ENCODE results near the gene LOXL1. TPM values are rescaled to one million over a fixed set of nuclear protein-coding genes. Genes with fewer than 3 reads are reported as not detected.
A peak's percentile ranks its signal among the peaks of the same experiment; 100 is the strongest.

LOXL1 gene
- total RNA-seq, 5 donors from 2014 or later (not counting 1 experiment from before 2014, with no cell fraction given): 1.4 to 4.8 (median 1.6) TPM

DNA sequence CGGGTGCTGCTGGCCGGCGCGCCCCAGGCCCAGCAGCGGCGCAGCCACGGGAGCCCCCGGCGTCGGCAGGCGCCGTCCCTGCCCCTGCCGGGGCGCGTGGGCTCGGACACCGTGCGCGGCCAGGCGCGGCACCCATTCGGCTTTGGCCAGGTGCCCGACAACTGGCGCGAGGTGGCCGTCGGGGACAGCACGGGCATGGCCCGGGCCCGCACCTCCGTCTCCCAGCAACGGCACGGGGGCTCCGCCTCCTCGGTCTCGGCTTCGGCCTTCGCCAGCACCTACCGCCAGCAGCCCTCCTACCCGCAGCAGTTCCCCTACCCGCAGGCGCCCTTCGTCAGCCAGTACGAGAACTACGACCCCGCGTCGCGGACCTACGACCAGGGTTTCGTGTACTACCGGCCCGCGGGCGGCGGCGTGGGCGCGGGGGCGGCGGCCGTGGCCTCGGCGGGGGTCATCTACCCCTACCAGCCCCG is 777 bp downstream of the LOXL1 start:
- peak overlapping the region; percentile 52 to 76 (median 59) for H3K4me3 Mint-ChIP-seq
- POLR2A ChIA-PET: no interaction called here
- ATAC-seq (replicated peaks in 1 of 4) (peak; percentile 15 to 29 (median 22)), DNase-seq (peak in 25 of 35 experiments; percentile 10 to 54 (median 25))
- CTCF ChIA-PET: interaction anchor here in 1 of 2 donors (0.6 to 1.5 kb wide), 6 partner anchors 8 to 124 kb away, joined by 3 to 15 read pairs (median 4); partner anchors contain the start of gene TBC1D21
- Histone ChIP-seq H3K27ac (ENCODE audit: low read length) (no peak overlapping the region), H3K4me1 (ENCODE audit: control insufficient read depth in 1 of 2, extremely low read depth in 1 of 2, insufficient read depth in 2 of 2, low read length in 2 of 2) (peaks cover 3 to 62% of the 10 kb centered on the region in 2 experiments), H3K4me3 (ENCODE audit: control insufficient read depth in 1 of 2, extremely low read depth in 1 of 2, low read length in 1 of 2) (peak overlapping the region; percentile 50 to 58), H3K36me3 (ENCODE audit: control insufficient read depth in 2 of 2, extremely low read depth in 1 of 2, insufficient read depth in 1 of 2, low read length in 1 of 2) (no peaks in the 10 kb centered on the region), H3K9me3 (no peaks in the 10 kb centered on the region), H3K27me3 (replicated peaks in 1 of 2; ENCODE audit: control insufficient read depth in 2 of 2, extremely low read depth in 1 of 2, insufficient read depth in 2 of 2, low read length in 1 of 2) (peaks cover 0 to 4% of the 10 kb centered on the region in 2 experiments)
- H3K36me3 Mint-ChIP-seq: no peaks in the 10 kb centered on the region
- H3K9me3 Mint-ChIP-seq: no peaks in the 10 kb centered on the region
- 7% methylated on average over 65 of the region's 65 CpGs for WGBS (ENCODE audit: insufficient coverage)
- no peaks in the 10 kb centered on the region for H3K27me3 Mint-ChIP-seq
- peaks cover 45 to 59% (median 49%) of the 10 kb centered on the region in 3 donors for H3K4me1 Mint-ChIP-seq
- H3K27ac Mint-ChIP-seq: no peak overlapping the region

DNA sequence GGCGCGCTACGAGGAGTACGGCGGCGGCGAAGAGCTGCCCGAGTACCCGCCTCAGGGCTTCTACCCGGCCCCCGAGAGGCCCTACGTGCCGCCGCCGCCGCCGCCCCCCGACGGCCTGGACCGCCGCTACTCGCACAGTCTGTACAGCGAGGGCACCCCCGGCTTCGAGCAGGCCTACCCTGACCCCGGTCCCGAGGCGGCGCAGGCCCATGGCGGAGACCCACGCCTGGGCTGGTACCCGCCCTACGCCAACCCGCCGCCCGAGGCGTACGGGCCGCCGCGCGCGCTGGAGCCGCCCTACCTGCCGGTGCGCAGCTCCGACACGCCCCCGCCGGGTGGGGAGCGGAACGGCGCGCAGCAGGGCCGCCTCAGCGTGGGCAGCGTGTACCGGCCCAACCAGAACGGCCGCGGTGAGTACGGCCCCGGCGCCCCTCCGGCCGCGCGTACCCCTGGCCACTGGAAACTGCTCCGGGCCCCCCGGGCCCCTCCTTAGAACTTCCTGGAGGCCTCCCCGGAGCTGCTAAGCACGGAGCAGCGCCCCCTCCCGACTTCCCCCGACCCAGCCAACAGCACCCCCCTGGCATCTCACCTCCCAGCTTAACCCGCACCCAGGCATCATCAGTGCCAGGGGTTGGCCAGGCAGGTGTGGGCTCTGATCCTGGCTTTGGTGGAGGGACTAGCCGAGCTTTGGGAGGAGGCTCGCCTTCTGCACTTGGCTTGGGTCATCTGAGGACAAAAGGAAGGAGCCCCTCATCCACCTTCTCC is 1.4 kb downstream of the LOXL1 start:
- DNase-seq: peak; percentile 58 to 85 (median 74)
- H3K4me1 Mint-ChIP-seq: peaks cover 45 to 57% (median 50%) of the 10 kb centered on the region in 3 donors
- H3K36me3 Mint-ChIP-seq: no peaks in the 10 kb centered on the region
- peak; percentile 90 to 92 (median 91) for ATAC-seq (replicated peaks in 1 of 4)
- POLR2A ChIA-PET: interaction anchor here in 1 of 2 donors (0.6 kb wide), 1 partner anchor 232 kb away, joined by 8 read pairs; no protein-coding TSS in a partner anchor
- CTCF ChIA-PET: interaction anchor here (0.6 to 1.5 kb wide), 14 partner anchors 8 to 1731 kb away, joined by 3 to 15 read pairs (median 4); partner anchors contain the start of gene TBC1D21 (in 1 of the 2)
- Histone ChIP-seq H3K4me3 (ENCODE audit: control insufficient read depth in 1 of 2, extremely low read depth in 1 of 2, low read length in 1 of 2) (peak overlapping the region; percentile 42 to 50), H3K36me3 (ENCODE audit: control insufficient read depth in 2 of 2, extremely low read depth in 1 of 2, insufficient read depth in 1 of 2, low read length in 1 of 2) (no peaks in the 10 kb centered on the region), H3K27ac (ENCODE audit: low read length) (peak overlapping the region; percentile 3), H3K4me1 (ENCODE audit: control insufficient read depth in 1 of 2, extremely low read depth in 1 of 2, insufficient read depth in 2 of 2, low read length in 2 of 2) (peaks cover 3 to 56% of the 10 kb centered on the region in 2 experiments), H3K9me3 (no peaks in the 10 kb centered on the region), H3K27me3 (replicated peaks in 1 of 2; ENCODE audit: control insufficient read depth in 2 of 2, extremely low read depth in 1 of 2, insufficient read depth in 2 of 2, low read length in 1 of 2) (peaks cover 0 to 4% of the 10 kb centered on the region in 2 experiments)
- H3K4me3 Mint-ChIP-seq: peak overlapping the region; percentile 65 to 76 (median 66)
- H3K27me3 Mint-ChIP-seq: no peaks in the 10 kb centered on the region
- H3K27ac Mint-ChIP-seq: peak overlapping the region; percentile 64 to 83
- WGBS (ENCODE audit: insufficient coverage): under 1% methylated on average over 70 of the region's 78 CpGs
- no peaks in the 10 kb centered on the region for H3K9me3 Mint-ChIP-seq

GRCh38 chr15:73928241-73928579 is 1.9 kb downstream of the LOXL1 start:
- H3K9me3 Mint-ChIP-seq: no peaks in the 10 kb centered on the region
- peaks cover 42 to 56% (median 49%) of the 10 kb centered on the region in 3 donors for H3K4me1 Mint-ChIP-seq
- H3K27me3 Mint-ChIP-seq: no peaks in the 10 kb centered on the region
- DNase-seq: no peak
- peak overlapping the region; percentile 64 to 83 for H3K27ac Mint-ChIP-seq
- Histone ChIP-seq H3K4me1 (ENCODE audit: control insufficient read depth in 1 of 2, extremely low read depth in 1 of 2, insufficient read depth in 2 of 2, low read length in 2 of 2) (peaks cover 3 to 52% of the 10 kb centered on the region in 2 experiments), H3K9me3 (no peaks in the 10 kb centered on the region), H3K36me3 (ENCODE audit: control insufficient read depth in 2 of 2, extremely low read depth in 1 of 2, insufficient read depth in 1 of 2, low read length in 1 of 2) (no peaks in the 10 kb centered on the region), H3K4me3 (ENCODE audit: control insufficient read depth in 1 of 2, extremely low read depth in 1 of 2, low read length in 1 of 2) (peak overlapping the region; percentile 42 to 50), H3K27ac (ENCODE audit: low read length) (peak overlapping the region; percentile 3), H3K27me3 (replicated peaks in 1 of 2; ENCODE audit: control insufficient read depth in 2 of 2, extremely low read depth in 1 of 2, insufficient read depth in 2 of 2, low read length in 1 of 2) (peaks cover 0 to 4% of the 10 kb centered on the region in 2 experiments)
- ChIA-PET POLR2A (interaction anchor here in 1 of 2 donors (0.6 kb wide), 1 partner anchor 233 kb away, joined by 8 read pairs; no protein-coding TSS in a partner anchor), CTCF (interaction anchor here (0.6 to 1.5 kb wide), 11 partner anchors 10 to 1731 kb away, joined by 3 to 15 read pairs (median 5); partner anchors contain the start of gene TBC1D21 (in 1 of the 2))
- WGBS (ENCODE audit: insufficient coverage): 100% methylated on average over 1 of the region's 3 CpGs
- no peaks in the 10 kb centered on the region for H3K36me3 Mint-ChIP-seq
- H3K4me3 Mint-ChIP-seq: peak overlapping the region; percentile 65 to 76 (median 66)
- ATAC-seq (replicated peaks in 1 of 4): peak in 1 of 4 experiments; percentile 0

GRCh38 chr15:73928971-73929627 is 2.8 kb downstream of the LOXL1 start:
- POLR2A ChIA-PET: no interaction called here
- H3K27me3 ChIP-seq (replicated peaks in 1 of 2; ENCODE audit: control insufficient read depth in 2 of 2, extremely low read depth in 1 of 2, insufficient read depth in 2 of 2, low read length in 1 of 2): peaks cover 0 to 7% of the 10 kb centered on the region in 2 experiments
- H3K4me1 ChIP-seq (ENCODE audit: control insufficient read depth in 1 of 2, extremely low read depth in 1 of 2, insufficient read depth in 2 of 2, low read length in 2 of 2): peaks cover 3 to 47% of the 10 kb centered on the region in 2 experiments
- H3K36me3 ChIP-seq (ENCODE audit: control insufficient read depth in 2 of 2, extremely low read depth in 1 of 2, insufficient read depth in 1 of 2, low read length in 1 of 2): no peaks in the 10 kb centered on the region
- H3K36me3 Mint-ChIP-seq: no peaks in the 10 kb centered on the region
- no peaks in the 10 kb centered on the region for H3K9me3 Mint-ChIP-seq
- ATAC-seq (replicated peaks in 1 of 4): no peak
- CTCF ChIA-PET: interaction anchor here (0.6 to 1.2 kb wide), 2 partner anchors 25 to 1579 kb away, joined by 3 read pairs; no protein-coding TSS in a partner anchor
- no peak overlapping the region for H3K27ac ChIP-seq (ENCODE audit: low read length)
- no peaks in the 10 kb centered on the region for H3K9me3 ChIP-seq
- WGBS (ENCODE audit: insufficient coverage): no CpG with 5 or more reads among the region's 5 CpGs
- DNase-seq: no peak
- H3K4me3 ChIP-seq (ENCODE audit: control insufficient read depth in 1 of 2, extremely low read depth in 1 of 2, low read length in 1 of 2): no peak overlapping the region
- H3K27ac Mint-ChIP-seq: peak overlapping the region in 1 of 2 donors; percentile 55
- H3K4me1 Mint-ChIP-seq: peaks cover 33 to 50% (median 40%) of the 10 kb centered on the region in 3 donors
- H3K4me3 Mint-ChIP-seq: peak overlapping the region; percentile 17 to 60 (median 52)
- no peaks in the 10 kb centered on the region for H3K27me3 Mint-ChIP-seq

DNA sequence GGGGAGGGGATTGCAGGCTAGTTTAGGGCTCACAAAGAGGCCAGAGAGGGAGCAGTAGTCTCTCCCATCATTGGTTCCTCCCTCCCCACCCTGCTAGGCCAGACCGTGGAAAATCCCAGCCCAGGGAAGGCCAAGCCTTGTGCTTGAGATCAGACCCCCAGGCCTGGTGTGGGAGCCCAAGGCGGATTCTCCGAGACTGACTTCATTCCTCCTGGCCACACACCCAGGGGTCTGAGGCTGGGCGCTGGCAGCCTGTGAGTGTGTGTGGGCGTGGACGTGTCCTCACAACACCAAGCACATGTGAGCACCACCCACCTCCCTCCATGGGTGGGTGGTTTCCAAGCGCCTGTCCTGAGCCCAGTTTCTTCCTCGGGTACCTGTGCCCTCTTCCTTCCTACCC is 4.1 kb downstream of the LOXL1 start:
- no peaks in the 10 kb centered on the region for H3K27me3 Mint-ChIP-seq
- WGBS (ENCODE audit: insufficient coverage): 29% methylated on average over 1 of the region's 8 CpGs
- H3K9me3 Mint-ChIP-seq: no peaks in the 10 kb centered on the region
- H3K36me3 Mint-ChIP-seq: no peaks in the 10 kb centered on the region
- H3K27ac ChIP-seq (ENCODE audit: low read length): no peak overlapping the region
- no peak for DNase-seq
- ChIA-PET CTCF (no interaction called here), POLR2A (no interaction called here)
- peaks cover 0 to 7% of the 10 kb centered on the region in 2 experiments for H3K27me3 ChIP-seq (replicated peaks in 1 of 2; ENCODE audit: control insufficient read depth in 2 of 2, extremely low read depth in 1 of 2, insufficient read depth in 2 of 2, low read length in 1 of 2)
- no peak overlapping the region for H3K4me3 Mint-ChIP-seq
- H3K27ac Mint-ChIP-seq: no peak overlapping the region
- peaks cover 28 to 49% (median 31%) of the 10 kb centered on the region in 3 donors for H3K4me1 Mint-ChIP-seq
- ATAC-seq (replicated peaks in 1 of 4): no peak
- no peak overlapping the region for H3K4me3 ChIP-seq (ENCODE audit: control insufficient read depth in 1 of 2, extremely low read depth in 1 of 2, low read length in 1 of 2)
- H3K4me1 ChIP-seq (ENCODE audit: control insufficient read depth in 1 of 2, extremely low read depth in 1 of 2, insufficient read depth in 2 of 2, low read length in 2 of 2): peaks cover 3 to 37% of the 10 kb centered on the region in 2 experiments
- H3K36me3 ChIP-seq (ENCODE audit: control insufficient read depth in 2 of 2, extremely low read depth in 1 of 2, insufficient read depth in 1 of 2, low read length in 1 of 2): no peaks in the 10 kb centered on the region
- no peaks in the 10 kb centered on the region for H3K9me3 ChIP-seq

DNA sequence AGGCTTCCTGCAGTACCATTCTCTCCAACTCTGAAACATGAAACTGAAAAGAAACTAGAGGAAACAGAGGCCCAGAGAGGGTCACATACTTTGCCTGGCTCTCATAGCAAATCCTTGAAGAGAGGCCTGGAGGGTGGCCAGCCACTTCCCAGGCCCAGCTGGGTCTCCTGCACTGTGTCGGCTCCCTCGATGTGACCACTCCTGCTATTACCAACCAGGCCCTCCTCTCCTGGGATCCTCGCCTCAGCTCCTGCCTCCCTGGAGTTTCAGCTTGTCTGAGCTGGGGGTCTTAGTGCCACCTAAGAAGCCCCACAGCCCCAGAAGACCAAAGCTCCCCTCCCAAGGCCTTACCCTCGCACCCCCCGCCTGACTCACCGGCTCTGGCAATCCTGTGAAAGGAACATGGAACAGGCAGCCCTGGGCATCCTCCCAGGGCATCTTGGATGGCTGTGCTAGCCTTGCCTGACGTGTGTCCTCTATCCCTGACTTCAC is 4.6 kb downstream of the LOXL1 start:
- ChIA-PET POLR2A (no interaction called here), CTCF (no interaction called here)
- Mint-ChIP-seq H3K9me3 (no peaks in the 10 kb centered on the region), H3K27me3 (no peaks in the 10 kb centered on the region), H3K4me1 (peaks cover 24 to 46% (median 26%) of the 10 kb centered on the region in 3 donors), H3K36me3 (no peaks in the 10 kb centered on the region), H3K4me3 (no peak overlapping the region), H3K27ac (peak overlapping the region in 1 of 2 donors; percentile 46)
- no peak for ATAC-seq (replicated peaks in 1 of 4)
- H3K27me3 ChIP-seq (replicated peaks in 1 of 2; ENCODE audit: control insufficient read depth in 2 of 2, extremely low read depth in 1 of 2, insufficient read depth in 2 of 2, low read length in 1 of 2): peaks cover 0 to 7% of the 10 kb centered on the region in 2 experiments
- no peaks in the 10 kb centered on the region for H3K9me3 ChIP-seq
- H3K36me3 ChIP-seq (ENCODE audit: control insufficient read depth in 2 of 2, extremely low read depth in 1 of 2, insufficient read depth in 1 of 2, low read length in 1 of 2): no peaks in the 10 kb centered on the region
- H3K4me3 ChIP-seq (ENCODE audit: control insufficient read depth in 1 of 2, extremely low read depth in 1 of 2, low read length in 1 of 2): no peak overlapping the region
- H3K4me1 ChIP-seq (ENCODE audit: control insufficient read depth in 1 of 2, extremely low read depth in 1 of 2, insufficient read depth in 2 of 2, low read length in 2 of 2): peaks cover 3 to 33% of the 10 kb centered on the region in 2 experiments
- whole genome bisulfite sequencing (ENCODE audit: insufficient coverage): 79% methylated on average over 7 of the region's 7 CpGs
- no peak overlapping the region for H3K27ac ChIP-seq (ENCODE audit: low read length)
- DNase-seq: no peak
